Skeletal muscle tissue (tissue), 4 donors: ENCODE data around the gene LCNL1. TPM values are rescaled to one million over a fixed set of nuclear protein-coding genes. Genes with fewer than 3 reads are reported as not detected.

Source experiments
- H3K27ac ChIP-seq: one replicate; pipeline ENCODE4 v1.7.0; 2013; ENCODE audit warnings: mild to moderate bottlenecking, low read depth, low read length, inconsistent platforms
- H3K27me3 ChIP-seq, 3 donors: one replicate each; pipeline ENCODE4 v1.7.0; 2013; ENCODE audit warnings: low read length in 3 of 3; ENCODE audit not compliant: control insufficient read depth in 3 of 3, insufficient read depth in 3 of 3
- H3K36me3 ChIP-seq, 3 donors: one replicate each; pipeline ENCODE4 v1.7.0; 2013; ENCODE audit warnings: low read length in 3 of 3; ENCODE audit not compliant: control insufficient read depth in 3 of 3, insufficient read depth in 3 of 3
- H3K4me1 ChIP-seq, 3 donors: one replicate each; pipeline ENCODE4 v1.7.0; 2013; ENCODE audit warnings: low read length in 3 of 3, mild to moderate bottlenecking in 3 of 3; ENCODE audit not compliant: control insufficient read depth in 3 of 3, insufficient read depth in 3 of 3
- H3K4me3 ChIP-seq, 3 donors: one replicate each; pipeline ENCODE4 v1.7.0; 2013; ENCODE audit warnings: low read length in 3 of 3
- H3K9ac ChIP-seq, 3 donors: one replicate each; pipeline ENCODE4 v1.7.0; 2013; ENCODE audit warnings: low read length in 3 of 3, mild to moderate bottlenecking in 3 of 3, moderate library complexity in 2 of 3, low read depth in 1 of 3
- H3K9me3 ChIP-seq, 3 donors: one replicate each; pipeline ENCODE4 v1.7.0; 2013; ENCODE audit warnings: low read length in 3 of 3; ENCODE audit not compliant: control insufficient read depth in 3 of 3
- total RNA-seq: library from RNA; depleted of rRNA; stranded (reverse); fragments of >200 nt; gene quantifications from one replicate; pipeline ENCODE4 v1.2.3, GENCODE V29; 2014
- donor health status: Osteomylitis.

The LCNL1 gene
- total RNA-seq, 1 donor from 2014 or later = under 0.01 TPM

DNA sequence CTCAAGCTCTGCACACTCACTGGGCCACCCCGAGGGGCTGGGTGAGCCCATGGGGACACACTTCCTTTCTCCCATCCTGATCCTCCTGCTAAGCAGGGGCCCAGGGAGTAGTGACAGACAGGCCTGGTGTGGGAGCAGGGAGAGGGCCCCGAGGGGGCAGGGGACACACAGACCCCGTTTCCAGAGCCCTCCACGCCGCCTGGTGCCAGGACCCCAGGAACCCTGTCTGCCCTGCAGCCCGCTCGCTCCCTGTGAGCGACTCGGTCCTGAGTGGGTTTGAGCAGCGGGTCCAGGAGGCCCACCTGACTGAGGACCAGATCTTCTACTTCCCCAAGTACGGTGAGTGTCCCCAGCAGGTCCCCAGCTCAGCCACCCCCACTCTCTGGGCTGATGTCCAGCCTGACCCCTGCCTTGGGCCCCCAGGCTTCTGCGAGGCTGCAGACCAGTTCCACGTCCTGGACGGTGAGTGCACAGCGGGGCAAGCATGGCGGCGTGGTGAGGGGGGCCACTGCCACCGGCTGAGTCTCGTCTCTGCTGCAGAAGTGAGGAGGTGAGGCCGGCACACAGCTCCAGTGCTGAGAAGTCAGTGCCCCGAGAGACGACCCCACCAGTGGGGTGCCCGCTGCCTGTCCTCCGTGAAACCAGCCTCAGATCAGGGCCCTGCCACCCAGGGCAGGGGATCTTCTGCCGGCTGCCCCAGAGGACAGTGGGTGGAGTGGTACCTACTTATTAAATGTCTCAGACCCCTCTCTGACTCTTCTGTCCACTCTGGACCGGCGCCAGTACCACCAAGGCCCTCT lies 36.4 kb upstream of the LCNL1 start:
- Histone ChIP-seq H3K4me1 (peaks cover 32 to 63% (median 57%) of the 10 kb centered on the region in 3 donors), H3K9ac (peak overlapping the region in 2 of 3 donors; percentile 51 to 75), H3K36me3 (peaks cover 12 to 19% (median 12%) of the 10 kb centered on the region in 3 donors), H3K9me3 (no peaks in the 10 kb centered on the region), H3K27ac (peak overlapping the region; percentile 68), H3K27me3 (no peaks in the 10 kb centered on the region), H3K4me3 (no peak overlapping the region)

DNA sequence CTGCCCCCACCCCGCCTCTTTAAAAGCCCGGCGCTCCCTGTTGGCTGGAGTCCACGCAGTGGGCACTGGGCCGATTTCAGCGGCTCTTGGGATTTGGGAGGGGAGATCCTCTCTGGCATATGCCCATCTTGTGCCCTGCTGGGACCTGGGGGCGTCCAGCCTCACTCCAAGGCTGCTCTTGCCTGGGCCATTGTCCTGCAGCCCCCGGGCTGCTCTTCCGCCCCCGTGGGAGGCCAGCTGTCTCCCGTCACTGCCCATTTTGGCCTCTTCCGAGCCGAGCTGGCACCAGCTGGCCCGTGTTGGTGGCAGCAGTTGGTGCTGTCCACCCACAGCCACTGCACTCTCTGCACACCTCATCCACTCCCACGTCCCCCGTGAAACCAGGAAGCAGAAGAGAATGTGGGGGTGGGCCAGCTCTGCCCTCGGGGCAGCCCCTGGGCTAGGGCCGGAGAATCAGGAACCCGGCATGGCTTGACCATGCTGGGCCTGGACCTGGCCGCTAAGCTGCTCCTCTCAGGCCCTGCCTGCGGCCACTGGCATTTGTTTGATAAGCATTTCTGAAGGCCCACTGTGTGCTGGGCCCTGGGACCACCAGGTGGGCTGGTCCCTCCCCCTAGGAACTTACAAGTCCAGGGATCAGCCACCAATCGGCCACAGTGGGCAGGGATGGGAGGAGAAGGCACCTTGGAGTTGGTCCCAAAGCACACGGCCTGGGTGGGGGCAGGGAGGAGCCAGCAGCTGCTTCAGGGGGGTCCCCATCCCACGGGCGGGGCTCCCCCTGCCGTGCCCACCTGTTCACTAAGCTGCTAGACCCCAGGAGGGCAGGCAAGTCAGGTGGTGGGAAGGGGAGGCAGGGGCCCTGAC lies 35.5 kb upstream of the LCNL1 start:
- Histone ChIP-seq H3K27me3 (no peaks in the 10 kb centered on the region), H3K27ac (peak overlapping the region; percentile 68), H3K9ac (peak overlapping the region in 2 of 3 donors; percentile 51 to 75), H3K4me3 (peak overlapping the region in 1 of 3 donors; percentile 41), H3K9me3 (no peaks in the 10 kb centered on the region), H3K4me1 (peaks cover 28 to 54% (median 49%) of the 10 kb centered on the region in 3 donors), H3K36me3 (peaks cover 4 to 11% (median 5%) of the 10 kb centered on the region in 3 donors)

DNA sequence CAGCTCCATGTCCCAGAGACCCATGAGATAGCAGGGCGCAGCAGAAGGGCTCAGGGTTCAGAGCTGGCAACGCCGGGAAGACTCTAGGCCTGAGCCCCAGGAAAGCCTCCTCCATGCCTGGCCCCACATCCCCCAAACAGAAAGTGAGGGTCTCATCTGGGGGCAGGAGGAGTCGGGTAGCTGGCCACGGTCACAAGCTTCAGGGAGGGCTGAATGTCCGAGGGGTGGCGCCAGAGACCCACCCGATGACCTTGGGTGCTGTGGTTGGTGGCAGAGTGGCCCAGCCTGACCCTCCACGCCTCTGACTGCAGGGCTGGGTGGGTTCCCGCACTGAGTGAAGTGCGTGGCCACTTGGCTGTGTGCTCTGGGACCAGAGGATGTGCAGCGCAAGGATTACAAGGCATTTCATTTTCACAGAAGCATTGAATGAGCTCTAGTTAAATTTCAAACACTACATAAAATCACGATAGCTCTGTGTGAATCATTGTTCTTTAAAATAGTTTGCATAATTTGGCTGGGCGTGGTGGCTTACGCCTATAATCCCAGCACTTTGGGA lies 34.8 kb upstream of the LCNL1 start:
- peak overlapping the region; percentile 68 for H3K27ac ChIP-seq
- peaks cover 0 to 3% (median 0%) of the 10 kb centered on the region in 3 donors for H3K36me3 ChIP-seq
- H3K9me3 ChIP-seq = no peaks in the 10 kb centered on the region
- peaks cover 22 to 47% (median 41%) of the 10 kb centered on the region in 3 donors for H3K4me1 ChIP-seq
- H3K4me3 ChIP-seq = no peak overlapping the region
- no peaks in the 10 kb centered on the region for H3K27me3 ChIP-seq
- H3K9ac ChIP-seq = peak overlapping the region in 1 of 3 donors; percentile 75

DNA sequence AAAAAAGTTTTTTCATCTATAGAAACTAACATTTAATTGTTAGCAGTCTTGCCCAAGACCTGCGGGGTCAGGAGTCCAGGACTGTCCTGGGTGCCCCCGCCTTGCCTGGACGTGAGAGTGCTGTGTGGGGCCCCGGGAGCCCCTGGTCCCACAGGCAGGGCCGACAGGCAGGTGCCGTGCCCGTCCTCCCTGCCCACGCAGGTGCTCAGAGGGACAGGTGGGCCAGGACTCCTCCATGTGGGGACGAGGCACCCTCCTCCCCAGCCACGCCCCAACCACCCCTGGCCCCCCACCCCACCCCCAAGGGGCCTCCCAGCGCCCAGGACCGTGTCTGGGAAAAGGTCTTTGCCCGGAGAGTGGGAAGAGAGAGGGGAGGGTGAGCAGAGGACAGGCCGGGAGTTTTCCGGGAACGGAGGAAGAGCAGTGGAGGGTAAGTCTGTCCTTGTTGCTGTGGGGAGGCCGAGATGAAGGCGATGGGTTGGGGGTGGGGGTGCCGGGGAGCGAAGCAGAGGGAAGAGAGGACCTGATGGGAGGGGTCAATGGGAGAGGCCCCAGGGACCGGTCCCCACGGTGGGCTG lies 33.5 kb upstream of the LCNL1 start:
- Histone ChIP-seq H3K27me3 (no peaks in the 10 kb centered on the region), H3K9me3 (no peaks in the 10 kb centered on the region), H3K4me3 (peak overlapping the region; percentile 69 to 87 (median 85)), H3K36me3 (no peaks in the 10 kb centered on the region), H3K9ac (peak overlapping the region; percentile 87 to 97 (median 92)), H3K27ac (peak overlapping the region; percentile 65), H3K4me1 (peaks cover 15 to 40% (median 34%) of the 10 kb centered on the region in 3 donors)

DNA sequence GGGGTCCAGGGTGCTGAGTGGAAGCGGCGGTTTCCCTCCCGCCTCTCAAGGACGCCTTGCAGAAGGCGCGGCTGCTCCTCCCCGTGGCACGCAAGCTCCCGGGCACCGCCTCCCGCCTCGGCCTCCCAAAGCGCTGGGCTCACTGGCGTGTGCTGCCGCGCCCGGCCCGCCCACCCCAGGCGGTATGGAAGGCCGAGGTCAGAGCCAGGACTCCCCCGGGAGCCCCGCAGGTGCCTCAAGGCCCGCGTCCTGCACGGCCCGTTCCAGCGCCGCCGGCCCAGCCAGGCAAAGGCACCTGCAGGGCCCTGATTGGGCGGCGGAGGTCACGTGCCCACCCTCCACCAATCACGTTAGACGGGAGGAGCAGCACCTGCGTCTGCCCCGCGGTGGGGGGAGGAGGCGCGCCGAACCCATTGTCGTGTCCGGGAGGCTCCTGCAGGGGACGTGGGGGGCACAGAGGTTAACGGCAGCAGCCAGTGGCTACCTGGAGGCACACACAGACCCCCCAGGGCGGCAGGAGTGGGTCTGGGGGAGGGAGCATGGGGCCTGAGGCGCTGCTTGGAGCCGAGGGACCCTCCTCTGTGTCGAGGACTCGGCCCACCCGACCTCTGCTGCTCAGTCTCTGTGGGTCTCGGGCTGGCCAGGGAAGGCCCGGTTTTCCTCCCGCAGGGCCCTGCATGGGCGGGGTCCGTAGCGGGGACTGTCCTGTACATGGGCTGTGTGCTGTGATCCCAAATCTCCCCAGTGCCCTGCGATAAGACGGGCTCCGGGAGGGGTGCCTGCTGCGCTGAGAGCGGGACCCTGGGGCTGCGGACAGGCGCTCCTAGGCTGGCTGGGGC lies 32.8 kb upstream of the LCNL1 start:
- Histone ChIP-seq H3K27ac (peak overlapping the region; percentile 71), H3K9ac (peak overlapping the region; percentile 87 to 97 (median 92)), H3K36me3 (no peaks in the 10 kb centered on the region), H3K4me3 (peak overlapping the region; percentile 69 to 87 (median 85)), H3K4me1 (peaks cover 15 to 36% (median 31%) of the 10 kb centered on the region in 3 donors), H3K27me3 (no peaks in the 10 kb centered on the region), H3K9me3 (no peaks in the 10 kb centered on the region)

DNA sequence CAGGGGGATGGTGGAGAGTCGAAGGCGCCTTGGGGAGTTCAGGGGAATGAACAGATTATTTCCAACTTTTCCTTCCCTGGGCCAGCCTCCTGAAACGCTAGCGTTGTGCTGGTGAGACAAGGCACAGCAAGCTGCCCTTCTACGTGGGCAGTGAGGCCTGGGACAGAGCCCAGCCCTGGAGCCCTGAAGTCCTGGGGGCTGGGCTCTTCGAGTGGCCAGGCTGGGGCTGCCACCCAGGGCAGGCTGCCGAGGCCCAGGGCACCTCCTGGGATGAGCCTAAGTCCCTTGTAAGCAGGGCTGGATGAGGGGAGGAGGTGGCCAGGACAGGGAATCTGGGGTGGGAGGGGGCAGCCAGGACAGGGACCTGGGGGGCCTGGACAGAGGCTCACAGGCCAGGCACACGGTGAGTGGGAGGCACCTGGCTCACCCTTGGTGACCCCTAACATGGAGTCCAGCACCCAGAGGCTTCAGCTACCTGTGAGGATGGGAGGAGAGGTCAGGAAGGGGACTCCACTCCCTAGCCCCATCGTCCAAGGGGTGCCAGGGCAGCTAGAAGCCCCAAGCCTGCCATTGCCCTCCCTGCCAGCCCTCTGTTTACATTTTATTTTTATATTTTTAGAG lies 32.0 kb upstream of the LCNL1 start:
- Histone ChIP-seq H3K27ac (peak overlapping the region; percentile 71), H3K9ac (peak overlapping the region; percentile 87 to 97 (median 92)), H3K4me3 (peak overlapping the region; percentile 69 to 87 (median 85)), H3K4me1 (peaks cover 15 to 34% (median 30%) of the 10 kb centered on the region in 3 donors), H3K27me3 (no peaks in the 10 kb centered on the region), H3K9me3 (no peaks in the 10 kb centered on the region), H3K36me3 (no peaks in the 10 kb centered on the region)

DNA sequence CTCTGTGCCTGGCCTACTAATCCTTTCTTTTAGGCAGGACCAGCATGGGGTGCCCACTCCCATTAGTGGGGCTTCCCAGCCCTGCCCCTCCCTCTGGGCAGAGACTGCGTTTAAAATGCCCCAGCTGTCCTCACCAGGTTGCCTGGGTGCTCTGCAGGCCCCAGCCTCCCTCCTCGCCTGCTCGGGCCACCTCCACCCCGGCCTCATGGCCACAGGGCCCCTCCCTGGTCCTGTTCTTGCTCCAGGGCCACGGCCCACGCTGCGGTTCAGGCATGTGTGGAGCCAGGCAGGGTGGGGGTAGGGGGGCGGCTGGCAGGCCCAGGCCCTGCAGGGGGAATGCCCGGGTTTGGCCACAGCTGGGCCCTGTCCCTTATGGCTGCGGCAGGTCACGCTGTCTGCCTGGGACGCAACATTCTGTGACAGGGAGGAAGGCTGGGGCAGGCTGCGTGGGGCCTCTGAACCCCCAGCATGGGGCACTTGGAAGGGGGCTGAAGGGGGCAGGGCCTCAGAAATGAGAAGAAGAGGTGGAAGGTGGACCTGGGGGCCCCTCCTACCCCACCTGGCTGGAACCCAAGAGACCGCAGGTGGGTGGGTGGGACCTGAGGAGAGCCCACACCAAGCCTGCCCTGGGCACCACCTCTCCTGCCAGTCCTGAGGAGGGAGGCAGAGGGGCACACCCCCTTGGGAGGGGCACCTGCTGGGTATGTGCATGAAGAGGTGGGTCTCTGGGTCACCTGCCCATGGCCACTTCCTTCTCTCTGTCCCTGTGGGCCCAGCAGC lies 31.1 kb upstream of the LCNL1 start, which contains the start of gene LCN12:
Gene LCN12, plus strand, starts transcription at position 733 of the 780 bp plus-strand sequence. CDS start 55 bp downstream, outside the sequence.
- Histone ChIP-seq H3K27ac (no peak within 1 kb of the TSS), H3K9ac (no peak within 1 kb of the TSS), H3K9me3 (no peaks in the 10 kb centered on the region), H3K4me3 (no peak within 1 kb of the TSS), H3K36me3 (no peaks in the 10 kb centered on the region), H3K27me3 (no peaks in the 10 kb centered on the region), H3K4me1 (peaks cover 15 to 29% (median 25%) of the 10 kb centered on the region in 3 donors)

DNA sequence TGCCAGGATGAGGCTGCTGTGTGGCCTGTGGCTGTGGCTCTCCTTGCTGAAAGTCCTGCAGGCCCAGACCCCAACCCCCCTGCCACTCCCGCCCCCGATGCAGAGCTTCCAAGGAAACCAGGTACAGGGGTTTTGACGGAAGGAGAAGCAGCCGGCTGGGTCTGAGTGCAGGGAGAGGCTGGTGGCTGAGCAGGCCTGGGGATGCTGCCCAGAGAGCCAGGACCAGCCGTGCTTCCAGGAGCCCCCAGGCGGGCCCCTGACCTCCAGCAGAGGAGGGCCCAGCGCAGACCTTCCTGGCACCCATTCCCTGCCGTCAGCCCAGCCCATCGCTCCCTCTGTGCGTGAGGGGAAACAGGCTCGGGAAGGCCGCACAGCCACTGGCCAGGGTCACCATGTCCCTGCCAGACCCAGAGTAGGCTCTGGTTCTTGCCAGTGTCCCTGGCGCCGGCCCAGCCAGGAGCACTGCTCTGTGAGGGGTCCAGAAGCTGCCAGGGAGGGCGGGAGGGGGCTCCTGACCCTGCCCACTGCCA lies 30.4 kb upstream of the LCNL1 start:
- Histone ChIP-seq H3K36me3 (no peaks in the 10 kb centered on the region), H3K4me3 (no peak overlapping the region), H3K9ac (no peak overlapping the region), H3K4me1 (peaks cover 13 to 22% (median 18%) of the 10 kb centered on the region in 3 donors), H3K27ac (no peak overlapping the region), H3K27me3 (no peaks in the 10 kb centered on the region), H3K9me3 (no peaks in the 10 kb centered on the region)
